DMS153 treated with DMSO at 0.1 percent for 48 hours (cell line): ENCODE data around the gene ANXA2R.
"Not testable (repeated sequence)": the region's sequence is repeated elsewhere in the genome, so short reads cannot be mapped to it uniquely, and the experiment has no call there.

Source experiments
- DNase-seq: peaks from one replicate; lab custom pipeline; 2025; ENCODE audit not compliant: unreplicated experiment; lab: John Stamatoyannopoulos, UW

The ANXA2R gene

GRCh38 chr5:43061352-43062075 is 21.4 kb upstream of the ANXA2R start:
- no peak for DNase-seq

- not testable (repeated sequence) for DNase-seq
Observed at GRCh38 chr5:43060020-43060419, 19.9 kb upstream of the ANXA2R start.

DNA sequence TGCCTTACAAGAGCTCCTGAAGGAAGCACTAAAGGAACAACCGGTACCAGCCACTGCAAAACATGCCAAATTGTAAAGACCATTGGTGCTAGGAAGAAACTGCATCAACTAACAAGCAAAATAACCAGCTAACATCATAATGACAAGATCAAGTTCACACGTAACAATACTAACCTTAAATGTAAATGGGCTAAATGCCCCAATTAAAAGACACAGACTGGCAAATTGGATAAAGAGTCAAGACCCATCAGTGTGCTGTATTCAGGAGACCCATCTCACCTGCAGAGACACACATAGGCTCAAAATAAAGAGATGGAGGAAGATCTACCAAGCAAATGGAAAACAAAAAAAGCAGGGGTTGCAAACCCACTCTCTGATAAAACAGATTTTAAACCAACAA is 15.0 kb upstream of the ANXA2R start:
- DNase-seq = not testable (repeated sequence)

GRCh38 chr5:43051684-43052083 is 11.6 kb upstream of the ANXA2R start:
- no peak for DNase-seq

- DNase-seq = no peak
Observed at GRCh38 chr5:43050384-43050783, 10.3 kb upstream of the ANXA2R start.

DNA sequence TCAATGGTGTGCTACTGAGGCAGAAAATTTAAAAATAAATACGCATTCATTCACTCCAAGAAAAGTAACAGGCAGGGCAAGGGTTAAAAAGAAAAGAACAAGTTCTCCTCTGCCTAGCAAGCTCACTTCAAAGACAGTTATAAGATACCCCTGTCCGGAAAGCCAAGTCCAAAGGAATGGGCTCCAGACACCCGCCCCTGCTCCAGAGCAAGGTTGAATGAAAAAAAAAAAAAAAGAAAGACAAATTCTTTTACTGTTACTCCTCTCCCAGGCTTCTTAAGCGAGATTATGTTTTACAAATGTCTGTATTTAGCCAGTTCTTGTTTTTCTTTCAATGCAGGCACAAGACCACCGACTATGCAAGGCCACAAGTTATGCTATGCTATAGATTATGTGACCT is 9.1 kb upstream of the ANXA2R start:
- no peak for DNase-seq

- DNase-seq = no peak
Observed at GRCh38 chr5:43046474-43046873, 6.4 kb upstream of the ANXA2R start.

DNA sequence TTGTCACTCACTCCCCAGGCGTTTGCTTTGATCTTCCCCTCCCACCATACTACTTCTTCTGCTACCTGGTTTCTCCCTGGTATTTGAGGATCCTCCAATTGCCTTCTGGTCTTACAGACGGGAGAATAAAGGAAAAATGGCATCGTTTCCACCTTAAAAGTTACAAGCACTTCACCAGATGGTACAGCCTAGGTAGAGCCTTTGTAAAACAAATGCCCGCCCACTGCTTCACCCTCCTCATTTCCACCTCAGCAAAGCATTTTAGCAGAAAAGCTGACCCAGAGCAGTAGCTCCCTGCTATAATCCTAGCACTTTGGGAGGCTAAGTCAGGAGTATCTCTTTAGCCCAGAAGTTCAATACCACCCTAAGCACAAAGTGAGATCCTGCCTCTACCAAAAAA is 5.1 kb upstream of the ANXA2R start:
- DNase-seq = no peak

GRCh38 chr5:43044181-43044914 is 4.2 kb upstream of the ANXA2R start:
- DNase-seq = no peak

DNA sequence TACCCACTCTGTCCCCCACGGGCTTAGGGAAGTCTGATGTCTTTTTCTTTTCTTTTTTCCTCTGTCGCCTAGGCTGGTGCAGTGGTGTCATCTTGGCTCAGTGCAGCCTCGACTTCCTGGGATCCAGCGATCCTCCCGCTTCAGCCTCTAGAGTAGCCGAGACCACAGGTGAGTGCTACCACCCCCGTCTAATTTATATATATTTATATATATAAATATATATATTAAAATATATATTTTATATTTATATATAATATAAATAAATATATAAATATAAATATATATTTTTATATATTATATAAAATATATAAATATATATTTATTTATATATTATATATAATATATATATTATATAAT is 3.3 kb upstream of the ANXA2R start:
- peak; percentile 90 for DNase-seq

- DNase-seq = peak; percentile 90
Observed at GRCh38 chr5:43042626-43043399, 2.7 kb upstream of the ANXA2R start.

DNA sequence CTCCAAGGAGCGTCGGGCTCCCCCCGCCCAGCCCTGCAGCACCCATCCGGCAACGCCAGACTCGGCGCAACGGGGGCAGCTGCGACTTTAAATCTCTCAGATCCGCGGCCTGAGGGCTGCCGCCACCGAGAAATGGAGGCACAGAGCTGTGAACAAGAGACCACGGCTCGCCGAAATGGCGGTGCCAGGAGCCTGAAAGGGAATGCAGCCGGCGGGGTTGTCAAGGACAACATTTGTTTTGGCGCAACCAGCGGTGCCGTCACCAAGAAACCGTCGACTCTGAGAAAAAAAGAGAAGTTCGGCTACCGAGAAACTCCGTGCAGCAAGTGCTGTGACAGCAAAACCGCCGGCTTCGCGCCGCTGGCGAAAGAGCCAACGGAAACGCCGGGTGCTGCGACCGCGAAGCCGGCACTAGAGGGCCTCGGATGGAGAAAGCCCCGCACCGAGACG is 2.1 kb upstream of the ANXA2R start:
- no peak for DNase-seq

DNA sequence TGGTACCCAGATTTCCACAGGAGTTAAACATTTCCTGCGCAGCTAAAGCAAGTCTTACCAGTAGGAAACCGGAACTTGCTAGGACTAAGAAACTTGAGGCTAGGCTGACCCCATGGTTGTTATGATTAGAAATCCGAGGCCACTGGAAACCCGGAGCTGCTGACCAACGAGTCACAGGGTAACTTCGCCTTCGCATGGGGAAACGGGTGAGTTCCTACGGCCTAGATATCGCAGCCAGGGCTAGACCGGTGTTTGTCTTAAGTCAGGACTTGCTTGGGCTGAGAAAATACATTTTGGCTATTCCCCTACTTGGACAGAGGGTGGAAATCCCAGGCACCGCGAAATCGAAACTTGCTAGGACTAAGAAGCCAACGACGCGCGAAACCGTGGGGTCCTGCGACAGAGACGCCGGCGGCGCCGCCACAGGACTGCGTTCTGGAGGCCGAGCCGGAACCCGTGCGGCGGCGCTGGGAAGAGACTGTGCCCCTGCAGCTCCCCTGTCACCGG is 1.6 kb upstream of the ANXA2R start:
- peak; percentile 87 for DNase-seq

- DNase-seq = peak; percentile 96
Observed at GRCh38 chr5:43041110-43041668, 1.1 kb upstream of the ANXA2R start.

DNA sequence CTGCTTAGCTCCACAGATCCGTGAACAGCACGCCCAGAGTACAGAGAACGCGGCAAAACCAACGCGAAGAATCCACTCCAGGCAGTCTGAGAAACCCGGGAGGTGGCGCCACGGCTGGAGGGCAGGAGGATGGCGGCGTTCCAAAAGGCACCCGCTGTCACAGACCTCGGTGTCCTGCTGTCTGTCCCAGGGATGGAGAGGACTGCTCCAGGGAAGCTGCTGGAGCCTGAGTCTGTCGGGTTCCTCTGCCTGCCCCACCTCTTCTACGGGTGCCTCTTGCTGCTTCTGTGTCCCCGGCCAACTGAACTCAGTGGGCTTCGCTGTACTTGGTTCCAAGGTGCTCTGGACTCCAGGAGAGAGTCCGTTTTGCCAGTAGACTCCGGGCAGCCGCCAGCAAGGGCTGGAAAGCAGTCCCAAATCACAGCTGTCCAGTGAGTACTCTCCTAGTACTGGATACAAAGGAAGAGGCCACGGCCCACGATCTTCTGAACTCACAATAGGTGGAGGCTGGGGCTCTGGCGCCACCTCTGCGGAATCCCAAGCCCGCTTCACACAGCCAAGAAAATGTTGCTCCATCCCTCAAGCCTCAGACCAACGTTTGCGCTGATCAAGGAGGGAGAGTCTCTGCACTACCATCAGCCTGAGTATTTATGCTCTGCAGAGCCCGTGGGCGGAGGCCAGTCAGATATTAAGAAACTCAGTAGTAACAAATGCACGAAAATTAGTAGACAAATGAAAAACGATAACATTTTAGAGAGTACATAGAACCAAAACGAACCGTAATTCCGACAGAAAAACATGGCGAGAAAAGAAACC is 440 bp downstream of the ANXA2R start:
- DNase-seq = peak; percentile 90

DNA sequence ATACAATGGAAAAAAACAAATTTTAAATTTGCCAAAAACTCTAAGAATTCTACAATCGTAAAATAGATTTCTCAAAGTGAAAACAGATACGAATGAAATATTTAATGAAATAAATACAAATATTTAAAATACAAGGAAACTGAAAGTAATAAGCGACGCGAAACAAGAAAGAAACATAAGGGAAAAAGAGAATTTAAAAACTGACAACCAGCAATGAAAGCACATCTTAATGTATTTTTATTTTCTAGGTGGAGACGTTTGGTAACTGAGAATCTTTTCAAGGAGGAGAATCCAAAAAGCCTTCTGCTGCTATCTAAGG is 1.0 kb downstream of the ANXA2R start:
- no peak for DNase-seq

DNA sequence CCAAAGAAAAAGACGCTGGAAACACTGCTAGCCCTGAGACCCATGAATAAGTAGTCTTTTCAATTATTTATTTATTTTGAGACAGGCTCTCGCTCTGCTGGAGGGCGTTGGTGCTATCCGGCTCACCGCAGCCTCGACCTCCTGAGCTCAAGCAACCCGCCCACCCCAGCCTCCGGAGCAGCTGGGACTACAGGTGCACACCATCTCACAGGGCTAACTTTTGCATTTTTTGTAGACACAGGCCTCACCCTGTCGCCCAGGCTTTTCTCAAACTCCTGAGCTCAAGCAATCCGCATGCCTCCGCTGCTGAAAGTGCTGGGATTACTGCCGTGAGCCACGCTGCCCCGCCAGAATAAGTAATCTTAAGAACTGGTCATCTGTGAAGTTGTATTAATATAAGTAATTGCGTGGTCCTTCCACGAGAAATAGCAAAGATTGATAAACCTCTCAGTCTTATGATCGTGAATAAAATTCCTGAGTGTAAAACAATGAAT is 1.6 kb downstream of the ANXA2R start:
- DNase-seq = no peak

- no peak for DNase-seq
Observed at GRCh38 chr5:43037636-43038495, 2.3 kb downstream of the ANXA2R start.

GRCh38 chr5:43036856-43037635 is 3.1 kb downstream of the ANXA2R start:
- DNase-seq = no peak
